Keratinocyte (primary cell): Measurements from ENCODE around the gene SCFD2. TPM values are rescaled to one million over a fixed set of nuclear protein-coding genes. Genes with fewer than 3 reads are reported as not detected.

ENCODE experiments used
- DNase-seq: peaks from one replicate; pipeline ENCODE4 v3.0.0-alpha.2; 2011; ENCODE audit warnings: low read depth, missing footprints, low spot score
- FAIRE-seq: peaks from 2 replicates; lab custom pipeline; 2011; peaks lifted over from hg19 to GRCh38; lab: Jason Lieb, UNC
- H2AFZ ChIP-seq: 2 replicates; pipeline ENCODE4 v1.6.0; 2012; ENCODE audit warnings: low read length, control low read depth, inconsistent platforms; ENCODE audit not compliant: control insufficient read depth
- H3K27ac ChIP-seq: 2 replicates; pipeline ENCODE4 v1.5.1; 2011; ENCODE audit warnings: low read length; ENCODE audit not compliant: control insufficient read depth, insufficient read depth
- H3K27me3 ChIP-seq: 3 replicates; pipeline ENCODE4 v1.6.0; 2011; ENCODE audit warnings: low read length; ENCODE audit not compliant: control insufficient read depth, insufficient read depth; ENCODE audit errors: extremely low read depth
- H3K36me3 ChIP-seq, 2 experiments: 2 replicates in 1 of 2; 3 replicates in 1 of 2; pipeline ENCODE4 v1.5.1; 2011; ENCODE audit warnings: low read length in 2 of 2, mild to moderate bottlenecking in 1 of 2; ENCODE audit not compliant: control insufficient read depth in 2 of 2, insufficient read depth in 2 of 2; ENCODE audit errors: extremely low read depth in 1 of 2
- H3K4me1 ChIP-seq: 3 replicates; pipeline ENCODE4 v1.5.1; 2011; ENCODE audit warnings: low read length; ENCODE audit not compliant: control insufficient read depth, insufficient read depth; ENCODE audit errors: extremely low read depth
- H3K4me2 ChIP-seq: 3 replicates; pipeline ENCODE4 v1.6.0; 2011; ENCODE audit warnings: low read depth, low read length; ENCODE audit not compliant: control insufficient read depth, insufficient read depth; ENCODE audit errors: extremely low read depth
- H3K4me3 ChIP-seq, 3 experiments: fragments of 200-600 bp in 1 of 3; sonication (generic) in 1 of 3; 2 replicates in 2 of 3; 3 replicates in 1 of 3; pipeline ENCODE4 v1.5.1; 2011 to 2016; ENCODE audit warnings: low read length in 3 of 3, mild to moderate bottlenecking in 3 of 3, control low read depth in 2 of 3, inconsistent platforms in 1 of 3, low read depth in 1 of 3, mixed read lengths in 1 of 3, mixed run types in 1 of 3, moderate library complexity in 1 of 3; ENCODE audit not compliant: control insufficient read depth in 2 of 3, insufficient read depth in 2 of 3; ENCODE audit errors: extremely low read depth in 1 of 3
- H3K79me2 ChIP-seq: 2 replicates; pipeline ENCODE4 v1.6.0; 2012; ENCODE audit warnings: low read length; ENCODE audit not compliant: control insufficient read depth, insufficient read depth
- H3K9ac ChIP-seq: 3 replicates; pipeline ENCODE4 v1.6.0; 2011; ENCODE audit warnings: low read length; ENCODE audit not compliant: control insufficient read depth, insufficient read depth; ENCODE audit errors: extremely low read depth
- H3K9me1 ChIP-seq: 3 replicates; pipeline ENCODE4 v1.6.0; 2011; ENCODE audit warnings: low read length; ENCODE audit not compliant: control insufficient read depth, insufficient read depth; ENCODE audit errors: extremely low read depth
- H3K9me3 ChIP-seq: 2 replicates; pipeline ENCODE4 v1.5.1; 2012; ENCODE audit warnings: low read depth, low read length; ENCODE audit not compliant: control insufficient read depth
- H4K20me1 ChIP-seq: 3 replicates; pipeline ENCODE4 v1.6.0; 2011; ENCODE audit warnings: low read length; ENCODE audit not compliant: control insufficient read depth, insufficient read depth; ENCODE audit errors: extremely low read depth
- CTCF ChIP-seq, 3 experiments: IDR thresholded peaks in 1 of 3; conservative IDR thresholded peaks in 1 of 3; optimal IDR thresholded peaks in 1 of 3; 2 replicates in 2 of 3; 3 replicates in 1 of 3; pipeline versions ENCODE3 to v1.5.1; 2011; ENCODE audit warnings: low read length in 3 of 3, mild to moderate bottlenecking in 3 of 3, moderate library complexity in 2 of 3, control low read depth in 1 of 3, inconsistent platforms in 1 of 3; ENCODE audit not compliant: insufficient read depth in 2 of 3; ENCODE audit errors: extremely low read depth in 1 of 3
- EZH2 ChIP-seq: IDR thresholded peaks from one replicate; pipeline ENCODE4 v1.6.1; 2012; ENCODE audit warnings: inconsistent platforms, mild to moderate bottlenecking, low read length, moderate library complexity
- dilution Hi-C: fragments of 300-500 bp; cut with MboI; formaldehyde crosslinking; loops from one replicate; pipeline ENCODE4 v1.7.0; 2020; ENCODE audit warnings: low sequenced_read_pairs; ENCODE audit not compliant: extremely low pct_ligation_motif_present
- polyA plus RNA-seq, 5 experiments: library from polyadenylated mRNA; depleted of rRNA in 3 of 5; stranded (reverse) in 3 of 5; stranded (forward) in 1 of 5; unstranded in 1 of 5; fragments of >200 nt; gene quantifications; 1 replicate in 1 of 5; 2 replicates in 3 of 5; 3 replicates in 1 of 5; pipeline versions ENCODE4 v1.2.1 to v1.2.3, GENCODE V29; 2011 to 2012; ENCODE audit warnings: missing spikeins in 2 of 5, low read depth in 1 of 5, low replicate concordance in 1 of 5

SCFD2 gene
- polyA plus RNA-seq, 1 donor (not counting 4 experiments of a cell fraction or from before 2014, with no cell fraction given) = 13.9 TPM

GRCh38 chr4:53191997-53192396, 173.9 kb downstream of the SCFD2 start:
- TF ChIP-seq EZH2 = no peak
- TF ChIP-seq CTCF (optimal IDR thresholded peaks at IDR 0.05 in 1 of 3, IDR thresholded peaks at IDR 0.05 in 1 of 3, conservative IDR thresholded peaks at IDR 0.05 in 1 of 3; ENCODE audit: extremely low read depth in 1 of 3, insufficient read depth in 2 of 3, low read length in 3 of 3) = no peak
- H3K9ac ChIP-seq = no peak overlapping the region
- no peak overlapping the region for H3K27ac ChIP-seq
- no peak for FAIRE-seq
- no peaks in the 10 kb centered on the region for H3K9me3 ChIP-seq
- no peaks in the 10 kb centered on the region for H3K4me1 ChIP-seq
- H3K4me2 ChIP-seq = no peak overlapping the region
- no peaks in the 10 kb centered on the region for H4K20me1 ChIP-seq
- H2AFZ ChIP-seq = no peak overlapping the region
- no peaks in the 10 kb centered on the region for H3K36me3 ChIP-seq
- dilution Hi-C loops = no loop called here
- no peak for DNase-seq
- no peak overlapping the region for H3K4me3 ChIP-seq
- no peaks in the 10 kb centered on the region for H3K9me1 ChIP-seq
- no peaks in the 10 kb centered on the region for H3K79me2 ChIP-seq
- no peaks in the 10 kb centered on the region for H3K27me3 ChIP-seq

GRCh38 chr4:53189011-53189410, 176.8 kb downstream of the SCFD2 start:
- H4K20me1 ChIP-seq = no peaks in the 10 kb centered on the region
- FAIRE-seq (no peak), DNase-seq (peak; percentile 0)
- no peak overlapping the region for H3K9ac ChIP-seq
- H3K79me2 ChIP-seq = no peaks in the 10 kb centered on the region
- H3K27me3 ChIP-seq = no peaks in the 10 kb centered on the region
- H2AFZ ChIP-seq = no peak overlapping the region
- no peak overlapping the region for H3K4me2 ChIP-seq
- no peak overlapping the region for H3K27ac ChIP-seq
- H3K9me1 ChIP-seq = no peaks in the 10 kb centered on the region
- dilution Hi-C loops = no loop called here
- H3K9me3 ChIP-seq = no peaks in the 10 kb centered on the region
- H3K36me3 ChIP-seq = no peaks in the 10 kb centered on the region
- TF ChIP-seq EZH2 (no peak), CTCF (optimal IDR thresholded peaks at IDR 0.05 in 1 of 3, IDR thresholded peaks at IDR 0.05 in 1 of 3, conservative IDR thresholded peaks at IDR 0.05 in 1 of 3; ENCODE audit: extremely low read depth in 1 of 3, insufficient read depth in 2 of 3, low read length in 3 of 3) (no peak)
- H3K4me1 ChIP-seq = no peaks in the 10 kb centered on the region
- no peak overlapping the region for H3K4me3 ChIP-seq
